Osteoblast (primary cell): ENCODE data around the gene RASAL2. TPM values are rescaled to one million over a fixed set of nuclear protein-coding genes. Genes with fewer than 3 reads are reported as not detected.

Source experiments
- DNase-seq: peaks from one replicate; pipeline ENCODE4 v3.0.0; 2011; ENCODE audit warnings: low spot score, mixed read lengths; ENCODE audit not compliant: insufficient read length; ENCODE audit errors: missing footprints
- H2AFZ ChIP-seq: 2 replicates; pipeline ENCODE4 v1.6.0; 2011; ENCODE audit warnings: mild to moderate bottlenecking, low read length
- H3K27ac ChIP-seq: 2 replicates; pipeline ENCODE4 v1.5.1; 2011; ENCODE audit warnings: mild to moderate bottlenecking, low read depth, low read length, moderate library complexity
- H3K27me3 ChIP-seq: 2 replicates; pipeline ENCODE4 v1.6.0; 2012; ENCODE audit warnings: mild to moderate bottlenecking, control low read depth, inconsistent platforms, low read length, moderate library complexity; ENCODE audit not compliant: insufficient read depth
- H3K36me3 ChIP-seq: 2 replicates; pipeline ENCODE4 v1.5.1; 2011; ENCODE audit warnings: mild to moderate bottlenecking, low read length, control low read depth, moderate library complexity; ENCODE audit not compliant: insufficient read depth
- H3K4me1 ChIP-seq: 2 replicates; pipeline ENCODE4 v1.5.1; 2011; ENCODE audit warnings: mild to moderate bottlenecking, low read length, control low read depth, moderate library complexity; ENCODE audit not compliant: insufficient read depth
- H3K4me2 ChIP-seq: 2 replicates; pipeline ENCODE4 v1.6.0; 2011; ENCODE audit warnings: mild to moderate bottlenecking, low read length; ENCODE audit not compliant: insufficient read depth
- H3K4me3 ChIP-seq: fragments of 200-600 bp; sonication (generic); 3 replicates; pipeline ENCODE4 v1.5.1; 2012; ENCODE audit warnings: mild to moderate bottlenecking, low read length, inconsistent platforms; ENCODE audit not compliant: insufficient read depth
- H3K79me2 ChIP-seq: 2 replicates; pipeline ENCODE4 v1.6.0; 2012; ENCODE audit warnings: mild to moderate bottlenecking, low read length, control low read depth, inconsistent platforms; ENCODE audit not compliant: insufficient read depth
- H3K9me3 ChIP-seq: 2 replicates; pipeline ENCODE4 v1.5.1; 2011; ENCODE audit warnings: low read depth, low read length, control low read depth
- H4K20me1 ChIP-seq: 2 replicates; pipeline ENCODE4 v1.6.0; 2012; ENCODE audit warnings: mild to moderate bottlenecking, low read length, control low read depth; ENCODE audit not compliant: insufficient read depth
- CTCF ChIP-seq: IDR thresholded peaks from 2 replicates; pipeline ENCODE4 v1.5.1; 2011; ENCODE audit warnings: mild to moderate bottlenecking, low read depth, low read length, moderate library complexity; ENCODE audit errors: extremely low read depth
- total RNA-seq: library from RNA; depleted of rRNA; stranded (reverse); fragments of >200 nt; gene quantifications from 2 replicates; pipeline ENCODE4 v1.2.3, GENCODE V29; 2012

RASAL2 gene
- total RNA-seq, 1 donor: 59.4 TPM

- Histone ChIP-seq H3K27ac (no peak overlapping the region), H3K4me1 (no peaks in the 10 kb centered on the region), H4K20me1 (no peaks in the 10 kb centered on the region), H3K9me3 (no peaks in the 10 kb centered on the region), H2AFZ (peak overlapping the region; percentile 10), H3K79me2 (no peaks in the 10 kb centered on the region), H3K4me2 (no peak overlapping the region), H3K27me3 (no peaks in the 10 kb centered on the region), H3K4me3 (no peak overlapping the region), H3K36me3 (no peaks in the 10 kb centered on the region)
- TF ChIP-seq CTCF: no peak
- DNase-seq: no peak
These were observed 415.6 kb downstream of the RASAL2 start for GRCh38 chr1:178509414-178510007.

- Histone ChIP-seq H3K9me3 (no peaks in the 10 kb centered on the region), H3K27me3 (no peaks in the 10 kb centered on the region), H3K4me2 (no peak overlapping the region), H3K27ac (no peak overlapping the region), H4K20me1 (no peaks in the 10 kb centered on the region), H2AFZ (no peak overlapping the region), H3K36me3 (no peaks in the 10 kb centered on the region), H3K4me1 (no peaks in the 10 kb centered on the region), H3K4me3 (no peak overlapping the region), H3K79me2 (no peaks in the 10 kb centered on the region)
- TF ChIP-seq CTCF: no peak
- peak; percentile 58 for DNase-seq
These were observed 416.3 kb downstream of the RASAL2 start for GRCh38 chr1:178510155-178510554.

GRCh38 chr1:178512566-178513277 lies 418.8 kb downstream of the RASAL2 start, which contains the start of gene TEX35:
Gene TEX35, plus strand, starts transcription at chr1:178513109. Its CDS starts 80 bp downstream, at chr1:178513189.
- no peaks in the 10 kb centered on the region for H3K4me1 ChIP-seq
- H3K4me3 ChIP-seq: no peak within 1 kb of the TSS
- H3K36me3 ChIP-seq: no peaks in the 10 kb centered on the region
- H4K20me1 ChIP-seq: no peaks in the 10 kb centered on the region
- DNase-seq: no peak
- H3K27me3 ChIP-seq: no peaks in the 10 kb centered on the region
- H2AFZ ChIP-seq: peak within 1 kb of the TSS; percentile 7
- no peaks in the 10 kb centered on the region for H3K9me3 ChIP-seq
- H3K4me2 ChIP-seq: no peak within 1 kb of the TSS
- no peak within 1 kb of the TSS for H3K27ac ChIP-seq
- no peak for TF ChIP-seq CTCF
- no peaks in the 10 kb centered on the region for H3K79me2 ChIP-seq

GRCh38 chr1:178513278-178513983 lies 419.5 kb downstream of the RASAL2 start:
- no peaks in the 10 kb centered on the region for H3K79me2 ChIP-seq
- H3K4me2 ChIP-seq: no peak overlapping the region
- H3K27me3 ChIP-seq: no peaks in the 10 kb centered on the region
- H2AFZ ChIP-seq: peak overlapping the region; percentile 7
- H3K4me1 ChIP-seq: no peaks in the 10 kb centered on the region
- no peak for TF ChIP-seq CTCF
- no peaks in the 10 kb centered on the region for H3K36me3 ChIP-seq
- peak; percentile 57 for DNase-seq
- no peaks in the 10 kb centered on the region for H4K20me1 ChIP-seq
- H3K4me3 ChIP-seq: no peak overlapping the region
- no peak overlapping the region for H3K27ac ChIP-seq
- no peaks in the 10 kb centered on the region for H3K9me3 ChIP-seq
